ENCODE data around the gene OTOP3.

OTOP3 gene

GRCh38 chr17:74916851-74917199, 18.9 kb upstream of the OTOP3 start:
- no peak for DNase-seq (ENCODE audit: low read depth in 2 of 2)

GRCh38 chr17:74917430-74917829, 18.3 kb upstream of the OTOP3 start:
- no peak for DNase-seq (ENCODE audit: low read depth in 2 of 2)

DNA sequence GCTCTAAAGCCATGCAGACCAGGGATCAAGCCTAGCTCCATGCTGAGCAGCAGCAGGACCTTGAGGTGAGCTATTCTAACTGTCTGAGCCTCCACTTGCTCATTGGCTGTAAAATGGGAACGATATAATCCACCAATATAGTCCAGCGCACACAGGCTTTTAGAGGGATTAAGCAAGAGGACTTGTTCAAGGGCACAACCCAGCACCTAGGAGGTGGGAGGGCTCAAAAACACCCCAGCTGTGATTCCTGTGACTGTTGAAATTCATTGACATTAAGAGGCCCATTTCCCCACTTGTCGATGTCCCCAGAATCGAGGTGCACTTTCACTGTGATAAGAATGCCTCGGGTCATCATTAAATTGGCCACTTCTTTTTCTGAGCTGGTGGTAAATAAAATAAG, 16.8 kb upstream of the OTOP3 start:
- no peak for DNase-seq (ENCODE audit: low read depth in 2 of 2)

DNA sequence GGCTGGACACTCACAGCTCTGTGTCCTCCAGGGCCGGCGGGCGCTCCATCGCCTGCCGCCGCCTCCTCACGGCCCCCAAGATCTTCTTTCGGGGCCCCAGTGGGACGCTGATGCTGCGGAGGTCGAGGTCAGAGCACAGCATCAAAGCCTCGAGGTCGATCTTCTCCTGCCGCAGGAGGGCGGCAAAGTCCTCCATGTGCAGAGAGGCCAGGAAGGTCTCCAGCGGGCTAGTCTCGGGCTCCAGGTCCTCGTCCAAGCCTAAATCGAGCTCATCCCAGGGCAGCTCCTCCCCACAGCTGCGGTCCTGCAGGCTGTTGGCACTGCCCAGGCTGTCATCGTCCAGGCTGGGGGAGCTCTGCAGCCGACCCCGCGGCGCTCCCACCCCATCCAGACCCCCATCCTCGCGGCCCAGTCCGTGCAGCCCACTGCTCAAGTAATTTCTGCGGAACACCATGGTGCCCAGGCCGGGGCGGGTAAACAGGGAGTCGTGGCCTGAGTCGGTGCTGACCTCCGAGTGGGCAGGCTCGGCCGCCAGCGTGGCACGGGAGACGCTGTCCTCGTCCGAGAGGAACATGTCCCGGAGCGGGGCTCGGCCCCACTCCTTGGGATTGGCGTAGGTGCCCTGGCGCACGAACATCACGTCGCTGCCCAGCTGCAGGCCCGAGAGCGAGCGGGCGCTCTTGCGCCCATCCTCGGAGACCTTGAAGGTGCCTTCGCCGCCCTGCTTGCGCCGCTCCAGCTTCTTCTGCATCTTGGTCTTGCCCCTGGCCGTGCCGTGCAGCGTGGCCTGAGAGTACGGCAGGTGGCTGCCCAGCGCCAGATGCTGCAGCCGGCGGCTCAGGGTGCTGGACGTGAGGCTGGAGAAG, 16.0 kb upstream of the OTOP3 start:
- DNase-seq (ENCODE audit: low read depth in 2 of 2), result no peak

GRCh38 chr17:74920306-74920620, 15.4 kb upstream of the OTOP3 start:
- no peak for DNase-seq (ENCODE audit: low read depth in 2 of 2)

DNA sequence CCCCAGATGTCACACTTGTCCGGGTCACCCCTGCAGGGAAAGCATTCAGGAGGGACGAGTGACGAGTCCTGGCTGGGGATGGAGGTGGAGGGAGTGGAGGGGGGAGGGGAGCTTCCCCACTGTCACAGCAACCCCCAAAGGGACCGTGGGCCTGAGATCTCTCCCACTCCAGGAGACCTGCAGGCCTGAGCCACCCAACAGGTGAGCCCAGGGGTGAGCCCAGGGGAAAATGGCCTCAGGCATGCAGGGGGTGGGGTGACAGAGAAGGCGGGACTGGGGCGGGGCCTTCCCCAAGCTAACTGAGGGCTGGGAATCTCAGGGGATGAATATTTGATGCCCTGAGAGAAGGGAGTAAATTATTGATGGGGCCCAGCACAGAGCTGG, 15.1 kb upstream of the OTOP3 start:
- no peak for DNase-seq (ENCODE audit: low read depth in 2 of 2)

GRCh38 chr17:74921026-74921681, 14.5 kb upstream of the OTOP3 start:
- DNase-seq (ENCODE audit: low read depth in 2 of 2), result no peak

DNA sequence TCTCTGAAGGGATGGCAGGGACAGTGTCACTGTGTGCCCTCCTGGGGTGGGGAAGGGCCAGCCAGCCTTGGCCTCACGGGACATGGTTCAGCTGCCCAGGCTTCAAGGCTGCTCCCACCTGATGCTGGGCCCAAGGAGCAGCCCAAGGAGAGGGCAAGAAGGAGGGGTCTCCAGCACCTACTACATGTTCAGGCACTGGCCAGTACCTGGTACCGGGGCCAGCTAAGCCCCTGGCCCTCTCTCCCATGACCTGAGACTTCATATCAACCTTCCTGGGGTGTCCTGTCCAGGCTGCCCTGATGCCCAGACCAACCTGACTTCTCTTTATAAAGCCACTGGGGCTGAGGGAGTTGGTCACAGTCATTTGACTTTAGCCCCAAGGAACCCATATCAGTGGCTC, 13.9 kb upstream of the OTOP3 start:
- DNase-seq (ENCODE audit: low read depth in 2 of 2), result no peak

GRCh38 chr17:74922172-74922571, 13.5 kb upstream of the OTOP3 start:
- DNase-seq (ENCODE audit: low read depth in 2 of 2), result no peak

DNA sequence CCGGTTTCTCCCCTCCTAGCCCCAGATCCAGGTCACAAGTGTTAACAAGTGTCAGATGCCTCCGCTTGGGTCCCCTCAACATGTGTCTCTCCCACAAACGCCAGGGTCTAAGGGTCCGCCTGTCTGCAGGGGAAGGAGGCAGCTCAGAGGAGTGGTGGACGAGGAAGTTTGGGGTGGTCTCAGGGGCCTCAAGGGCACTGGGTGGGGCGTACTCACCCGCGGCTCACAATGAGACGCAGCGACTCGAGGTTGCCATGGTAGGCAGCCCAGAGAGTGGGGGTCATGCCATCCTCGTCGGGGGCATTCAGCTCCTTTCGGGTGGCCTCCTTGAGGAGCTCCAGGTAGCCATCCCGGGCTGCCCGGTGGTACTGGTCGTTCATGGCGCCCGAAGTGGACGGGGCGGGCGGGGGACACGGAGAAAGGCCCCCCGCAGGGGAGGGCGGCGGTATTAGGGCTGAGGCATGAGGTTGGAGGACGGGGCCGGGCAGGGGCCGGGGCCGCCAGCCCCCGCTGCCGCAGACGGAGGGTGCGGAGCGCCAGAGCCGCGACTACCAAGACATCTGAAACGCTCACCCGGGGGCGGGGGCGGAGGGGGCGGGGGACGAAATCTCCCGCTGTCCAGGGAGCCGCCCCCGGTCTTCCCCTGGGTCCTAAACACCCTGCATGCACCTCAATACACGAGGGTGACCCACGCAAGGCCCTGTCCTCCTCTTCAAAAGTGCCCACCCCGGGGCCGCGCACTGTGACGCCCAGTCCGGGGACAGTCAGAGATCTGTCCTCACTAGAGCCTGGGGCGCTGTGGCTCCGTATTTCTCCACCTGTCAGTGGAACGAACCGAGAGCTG, 12.8 kb upstream of the OTOP3 start, which contains the start of gene USH1G:
Gene USH1G, minus strand, starts transcription at position 562 of the 844 bp plus-strand sequence. Its CDS starts 182 bp downstream, at position 380.
- DNase-seq (ENCODE audit: low read depth in 2 of 2), result no peak

DNA sequence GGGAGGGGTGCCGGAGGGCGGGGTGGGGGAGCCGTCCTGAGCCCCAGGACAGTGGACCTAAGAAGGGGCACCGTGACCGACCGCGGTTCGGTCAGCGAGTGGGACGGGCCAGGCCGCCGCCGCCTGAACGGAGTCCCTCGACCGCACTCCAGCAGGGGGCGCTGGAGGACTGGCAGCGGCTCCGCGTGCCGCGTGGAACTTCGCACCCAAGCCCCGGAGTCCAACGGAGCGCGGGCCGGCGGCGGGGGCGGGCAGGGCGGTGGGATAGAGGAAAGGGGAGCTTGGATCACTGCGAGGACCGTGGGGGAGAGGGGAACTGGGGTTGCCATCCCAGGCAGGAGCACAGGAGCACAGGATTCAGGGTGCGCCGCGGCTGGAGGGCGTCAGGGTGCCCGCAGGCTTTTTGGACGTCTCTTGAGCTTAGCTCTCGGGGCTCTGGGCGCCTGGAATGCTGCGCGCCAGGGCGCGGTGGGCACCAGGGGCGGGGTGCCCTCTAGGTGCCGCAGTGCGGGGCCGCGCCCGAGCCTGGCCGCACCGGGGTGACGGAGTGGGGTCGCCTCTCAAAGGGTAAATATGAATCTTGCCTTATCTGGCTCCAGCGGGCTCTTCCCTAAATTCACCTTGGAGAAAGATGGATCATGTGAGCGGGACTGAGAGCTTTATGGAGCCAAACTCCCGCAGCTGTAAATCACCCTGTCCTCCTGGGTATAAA, 12.0 kb upstream of the OTOP3 start:
- peak; percentile 51 to 57 for DNase-seq (ENCODE audit: low read depth in 2 of 2)

- DNase-seq (ENCODE audit: low read depth in 2 of 2), result no peak
Measured at GRCh38 chr17:74924250-74924948, 11.3 kb upstream of the OTOP3 start, which contains the start of gene OTOP2. OTOP2 (plus strand) TSS chr17:74924273; CDS start chr17:74924633, 360 bp downstream.

- DNase-seq (ENCODE audit: low read depth in 2 of 2), result no peak
Measured at GRCh38 chr17:74925242-74925641, 10.5 kb upstream of the OTOP3 start.

DNA sequence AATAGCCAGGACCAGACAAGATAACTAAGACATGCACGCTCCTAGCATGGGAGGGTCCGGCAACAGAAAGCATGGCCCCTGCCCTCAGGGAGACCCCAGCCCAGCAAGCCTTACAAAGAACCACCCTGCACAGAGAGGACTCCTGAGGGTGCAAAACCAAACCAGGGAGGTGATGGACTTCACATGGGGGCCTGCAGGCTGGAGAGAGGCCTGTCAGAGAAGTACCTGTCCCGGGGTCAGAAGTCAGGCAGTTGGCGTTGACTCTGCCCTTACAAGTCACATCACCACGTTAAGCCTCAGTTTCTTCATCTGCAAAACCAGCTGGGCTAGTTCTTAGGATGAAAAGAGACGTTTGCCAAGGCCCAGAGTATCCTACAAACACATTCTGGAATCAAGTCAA, 6.9 kb upstream of the OTOP3 start:
- no peak for DNase-seq (ENCODE audit: low read depth in 2 of 2)

DNA sequence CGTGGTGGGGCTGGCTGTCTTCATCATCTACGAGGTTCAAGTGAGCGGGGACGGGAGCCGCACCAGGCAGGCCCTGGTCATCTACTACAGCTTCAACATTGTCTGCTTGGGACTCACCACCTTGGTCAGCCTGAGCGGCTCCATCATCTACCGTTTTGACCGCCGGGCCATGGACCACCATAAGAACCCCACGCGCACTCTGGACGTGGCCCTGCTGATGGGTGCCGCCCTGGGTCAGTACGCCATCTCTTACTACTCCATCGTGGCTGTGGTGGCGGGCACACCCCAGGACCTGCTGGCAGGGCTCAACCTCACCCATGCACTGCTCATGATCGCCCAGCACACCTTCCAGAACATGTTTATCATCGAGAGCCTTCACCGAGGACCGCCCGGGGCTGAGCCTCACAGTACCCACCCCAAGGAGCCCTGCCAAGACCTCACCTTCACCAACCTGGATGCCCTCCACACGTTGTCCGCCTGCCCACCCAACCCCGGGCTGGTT, 5.1 kb upstream of the OTOP3 start:
- DNase-seq (ENCODE audit: low read depth in 2 of 2), result no peak

- no peak for DNase-seq (ENCODE audit: low read depth in 2 of 2)
Measured at GRCh38 chr17:74935048-74935447, 650 bp upstream of the OTOP3 start.

DNA sequence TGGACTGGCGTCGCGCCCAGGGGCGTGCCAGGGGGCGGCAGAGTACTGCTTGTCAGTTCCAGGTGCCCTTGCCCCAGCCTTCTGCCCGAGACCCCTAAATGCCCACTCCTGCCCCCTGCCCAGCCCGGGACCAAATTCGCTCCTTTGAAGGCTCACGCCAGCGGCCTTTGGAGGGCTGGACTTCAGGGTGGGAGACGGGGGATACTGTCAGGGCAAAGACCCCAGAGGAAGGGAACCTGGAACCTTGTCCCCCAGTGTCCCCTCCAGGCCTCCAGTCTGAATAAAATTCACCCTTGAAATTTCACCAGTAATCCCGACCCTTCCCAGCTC, 737 bp downstream of the OTOP3 start:
- no peak for DNase-seq (ENCODE audit: low read depth in 2 of 2)

DNA sequence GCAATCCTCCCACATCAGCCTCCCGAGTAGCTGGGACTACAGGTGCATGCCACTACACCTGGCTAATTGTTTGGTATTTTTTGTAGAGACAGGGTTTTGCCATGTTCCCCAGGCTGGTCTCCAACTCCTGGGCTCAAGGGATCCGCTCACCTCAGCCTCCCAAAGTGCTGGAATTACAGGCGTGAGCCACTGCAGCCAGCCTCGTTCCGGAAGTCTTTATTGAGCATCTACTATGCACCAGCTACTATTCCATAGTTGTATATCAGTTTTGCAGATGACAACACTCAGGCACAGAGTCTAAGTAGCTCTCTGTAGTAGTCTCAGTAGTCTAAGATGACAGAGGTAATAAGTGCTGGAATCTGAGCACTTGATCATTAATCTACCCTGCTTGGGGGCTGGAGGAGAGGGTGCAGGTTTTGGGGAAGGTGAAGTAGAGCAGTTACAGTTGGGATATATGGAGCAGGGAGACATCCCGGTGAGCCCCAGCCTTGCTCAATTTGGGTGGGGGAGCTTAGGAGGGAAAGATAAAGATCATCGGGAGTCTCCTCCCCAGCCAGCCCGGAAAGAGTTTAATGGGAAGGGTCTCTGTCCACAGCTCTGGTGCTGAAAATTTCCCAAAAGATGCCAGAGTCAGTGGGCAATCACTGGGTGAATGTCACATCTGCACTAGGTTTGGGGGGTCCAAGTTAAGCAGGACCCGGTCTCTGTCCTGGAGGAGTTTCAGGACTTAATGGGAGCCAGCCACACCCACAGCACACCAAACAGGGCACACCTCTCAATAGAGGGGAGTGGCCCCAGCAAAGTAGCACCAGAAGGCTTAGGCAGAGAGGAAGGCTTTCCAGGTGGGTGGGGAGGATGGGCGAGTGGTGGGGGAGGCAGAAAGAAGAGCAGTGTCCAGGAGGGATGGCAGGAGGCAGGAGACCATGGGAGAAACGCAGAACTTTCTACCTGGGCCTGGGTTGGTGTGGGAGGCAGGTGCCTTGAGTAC, 1.7 kb downstream of the OTOP3 start:
- DNase-seq (ENCODE audit: low read depth in 2 of 2), result no peak

DNA sequence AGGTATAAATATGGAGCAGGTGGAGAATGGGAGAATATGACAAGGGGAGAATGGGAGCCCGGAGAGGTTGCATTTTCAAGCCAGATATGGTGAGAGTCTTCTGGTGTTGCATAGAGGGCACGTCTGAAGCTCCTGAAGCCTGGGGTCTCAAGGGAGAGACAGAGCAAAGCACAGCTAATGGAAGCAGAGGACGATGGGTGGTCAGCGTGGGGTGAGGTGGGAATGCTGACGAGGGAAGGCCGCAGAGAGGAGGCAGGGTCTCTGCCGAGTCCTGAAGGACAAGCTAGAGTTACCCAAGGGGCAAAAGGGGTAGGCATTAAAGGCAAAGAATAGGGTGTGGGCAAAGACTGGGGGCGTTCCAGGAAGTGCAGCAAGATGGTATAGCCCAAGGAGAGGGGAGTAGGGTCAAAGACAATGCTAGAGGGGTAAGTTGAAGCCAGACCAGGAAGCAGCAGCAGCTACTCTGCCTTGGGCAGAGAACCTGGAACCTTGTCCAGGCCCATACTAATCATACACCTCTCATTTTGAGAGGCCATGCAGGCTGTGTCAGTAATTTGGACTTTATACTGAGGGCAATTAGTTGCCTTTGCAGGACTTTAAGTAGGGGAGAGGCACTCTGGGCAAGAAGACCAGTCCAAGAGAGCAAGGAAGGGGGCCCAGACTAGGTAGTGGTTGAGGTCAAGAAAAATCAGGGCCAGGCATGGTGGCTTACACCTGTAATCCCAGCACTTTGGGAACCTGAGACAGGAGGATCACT, 2.7 kb downstream of the OTOP3 start:
- DNase-seq (ENCODE audit: low read depth in 2 of 2), result no peak

Data from stimulated activated CD8-positive, alpha-beta memory T cell treated with anti-CD3 and anti-CD28 coated beads, Interleukin-2, amount 100 ng/mL, for 1 hour (primary cell).